Upper lobe of right lung (tissue), 1 donor: ENCODE measurements around the gene MAP4K2. TPM values are rescaled to one million over a fixed set of nuclear protein-coding genes. Genes with fewer than 3 reads are reported as not detected.

Source experiments
- ATAC-seq: fragments of 200-7000 bp; cut with Tn5 transposase; one replicate; pipeline ENCODE4 v1.9.1; 2020; ENCODE audit warnings: mild to moderate bottlenecking, moderate library complexity
- DNase-seq: peaks from one replicate; pipeline ENCODE4 v3.0.0-alpha.2; 2020
- H3K27ac ChIP-seq: fragments of 200-600 bp; one replicate; pipeline ENCODE4 v1.8.0; 2022
- H3K27me3 ChIP-seq: fragments of 200-600 bp; one replicate; pipeline ENCODE4 v1.8.0; 2022; ENCODE audit warnings: mild to moderate bottlenecking
- H3K36me3 ChIP-seq: fragments of 200-600 bp; one replicate; pipeline ENCODE4 v1.8.0; 2022
- H3K4me1 ChIP-seq: fragments of 200-600 bp; one replicate; pipeline ENCODE4 v1.8.0; 2022
- H3K4me3 ChIP-seq: fragments of 200-600 bp; one replicate; pipeline ENCODE4 v1.8.0; 2022; ENCODE audit warnings: mild to moderate bottlenecking
- H3K9me3 ChIP-seq: fragments of 200-600 bp; one replicate; pipeline ENCODE4 v1.8.0; 2022
- intact Hi-C: fragments of 100-400 bp; cut with DNase I; formaldehyde crosslinking; loops from one replicate; pipeline ENCODE4 v1.11.0; 2022
- total RNA-seq: library from RNA; stranded (reverse); fragmentation: NEBNext Ultra II Directional; extraction: Animal tissue kit (Norgen Biotek cat#: 25700); gene quantifications from one replicate; pipeline ENCODE4 v1.2.1, GENCODE V29; 2021
- TF ChIP-seq, protein P1 (sequence below): fragments of 200-600 bp; IDR thresholded peaks from one replicate; pipeline ENCODE4 v1.8.0; 2022; ENCODE audit warnings: antibody characterized with exemption
- donor health status: DM: no; HTN: yes; CAD: no; lungs with severe emphysema.

Gene MAP4K2
- total RNA-seq, 1 donor from 2014 or later = 28.9 TPM

DNA sequence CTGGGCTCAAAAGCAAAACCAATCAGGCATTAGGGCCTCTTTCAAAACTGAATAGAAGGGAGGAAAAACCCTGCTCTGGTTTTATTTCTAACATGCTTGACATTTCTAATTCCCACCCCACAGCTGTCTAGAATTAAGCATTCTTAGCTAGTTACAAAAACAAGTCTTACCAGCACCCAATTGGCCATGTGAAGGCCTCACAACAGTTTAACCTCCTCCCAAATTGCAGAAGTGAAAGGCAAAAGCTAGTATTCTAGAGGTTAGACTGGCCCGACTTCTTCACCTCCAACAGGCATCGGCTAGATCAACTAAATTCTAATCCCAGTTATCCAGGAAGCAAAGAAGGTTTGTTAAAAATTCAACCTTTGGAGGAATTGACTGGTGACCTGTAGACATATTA lies 31.2 kb downstream of the MAP4K2 start:
- peak overlapping the region; percentile 24 for H3K27ac ChIP-seq
- H3K27me3 ChIP-seq = no peaks in the 10 kb centered on the region
- TF ChIP-seq, protein P1, sequence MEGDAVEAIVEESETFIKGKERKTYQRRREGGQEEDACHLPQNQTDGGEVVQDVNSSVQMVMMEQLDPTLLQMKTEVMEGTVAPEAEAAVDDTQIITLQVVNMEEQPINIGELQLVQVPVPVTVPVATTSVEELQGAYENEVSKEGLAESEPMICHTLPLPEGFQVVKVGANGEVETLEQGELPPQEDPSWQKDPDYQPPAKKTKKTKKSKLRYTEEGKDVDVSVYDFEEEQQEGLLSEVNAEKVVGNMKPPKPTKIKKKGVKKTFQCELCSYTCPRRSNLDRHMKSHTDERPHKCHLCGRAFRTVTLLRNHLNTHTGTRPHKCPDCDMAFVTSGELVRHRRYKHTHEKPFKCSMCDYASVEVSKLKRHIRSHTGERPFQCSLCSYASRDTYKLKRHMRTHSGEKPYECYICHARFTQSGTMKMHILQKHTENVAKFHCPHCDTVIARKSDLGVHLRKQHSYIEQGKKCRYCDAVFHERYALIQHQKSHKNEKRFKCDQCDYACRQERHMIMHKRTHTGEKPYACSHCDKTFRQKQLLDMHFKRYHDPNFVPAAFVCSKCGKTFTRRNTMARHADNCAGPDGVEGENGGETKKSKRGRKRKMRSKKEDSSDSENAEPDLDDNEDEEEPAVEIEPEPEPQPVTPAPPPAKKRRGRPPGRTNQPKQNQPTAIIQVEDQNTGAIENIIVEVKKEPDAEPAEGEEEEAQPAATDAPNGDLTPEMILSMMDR = no peak
- intact Hi-C loops = no loop called here
- no peaks in the 10 kb centered on the region for H3K9me3 ChIP-seq
- H3K36me3 ChIP-seq = peaks cover 100% of the 10 kb centered on the region
- no peak overlapping the region for H3K4me3 ChIP-seq
- ATAC-seq (peak; percentile 24), DNase-seq (no peak)
- peaks cover 42% of the 10 kb centered on the region for H3K4me1 ChIP-seq

- ATAC-seq = no peak
- H3K36me3 ChIP-seq = peaks cover 100% of the 10 kb centered on the region
- intact Hi-C loops = no loop called here
- H3K9me3 ChIP-seq = no peaks in the 10 kb centered on the region
- TF ChIP-seq, protein P1 = no peak
- no peak overlapping the region for H3K4me3 ChIP-seq
- H3K27me3 ChIP-seq = no peaks in the 10 kb centered on the region
- no peak overlapping the region for H3K27ac ChIP-seq
- peaks cover 25% of the 10 kb centered on the region for H3K4me1 ChIP-seq
- DNase-seq = no peak
Observed at GRCh38 chr11:64770120-64770519, 32.9 kb downstream of the MAP4K2 start.

- intact Hi-C loops = no loop called here
Observed at GRCh38 chr11:64769283-64769682, 33.7 kb downstream of the MAP4K2 start.

GRCh38 chr11:64768300-64768694 lies 34.7 kb downstream of the MAP4K2 start:
- intact Hi-C loops = no loop called here
- H3K4me1 ChIP-seq = peaks cover 17% of the 10 kb centered on the region
- DNase-seq (no peak), ATAC-seq (no peak)
- H3K27me3 ChIP-seq = no peaks in the 10 kb centered on the region
- TF ChIP-seq, protein P1 = no peak
- no peak overlapping the region for H3K4me3 ChIP-seq
- no peaks in the 10 kb centered on the region for H3K9me3 ChIP-seq
- peaks cover 100% of the 10 kb centered on the region for H3K36me3 ChIP-seq
- no peak overlapping the region for H3K27ac ChIP-seq

More at GRCh38 chr11:64769283-64769682, 33.7 kb downstream of the MAP4K2 start:
- no peak overlapping the region for H3K27ac ChIP-seq
- no peaks in the 10 kb centered on the region for H3K9me3 ChIP-seq
- no peak overlapping the region for H3K4me3 ChIP-seq
- DNase-seq (no peak), ATAC-seq (no peak)
- H3K4me1 ChIP-seq = peaks cover 20% of the 10 kb centered on the region
- H3K27me3 ChIP-seq = no peaks in the 10 kb centered on the region
- TF ChIP-seq, protein P1 = no peak
- H3K36me3 ChIP-seq = peaks cover 100% of the 10 kb centered on the region

- DNase-seq (peak; percentile 72), ATAC-seq (peak; percentile 66)
- peaks cover 100% of the 10 kb centered on the region for H3K36me3 ChIP-seq
- H3K27ac ChIP-seq = no peak overlapping the region
- peaks cover 18% of the 10 kb centered on the region for H3K4me1 ChIP-seq
- no peaks in the 10 kb centered on the region for H3K9me3 ChIP-seq
- intact Hi-C loops = no loop called here
- TF ChIP-seq, protein P1 = peak; percentile 70
- no peaks in the 10 kb centered on the region for H3K27me3 ChIP-seq
- H3K4me3 ChIP-seq = no peak overlapping the region
Observed at GRCh38 chr11:64767344-64768299, 35.4 kb downstream of the MAP4K2 start.
